HepG2 (cell line): Measurements from ENCODE around the gene COG5. TPM values are rescaled to one million over a fixed set of nuclear protein-coding genes. Genes with fewer than 3 reads are reported as not detected.
A peak's percentile ranks its signal among the peaks of the same experiment; 100 is the strongest.

Source experiments
- ATRX ChIP-seq: sonication (generic); formaldehyde crosslinking; IDR thresholded peaks from 2 replicates; pipeline ENCODE4 v1.4.0; 2020; ENCODE audit warnings: missing genetic modification reagents, borderline replicate concordance
- CBX5 ChIP-seq: sonication (generic); formaldehyde crosslinking; IDR thresholded peaks from 2 replicates; pipeline ENCODE4 v1.4.0; 2020; ENCODE audit warnings: missing genetic modification reagents, borderline replicate concordance
- CEBPZ ChIP-seq: IDR thresholded peaks from 2 replicates; pipeline ENCODE4 v1.6.1; 2012; ENCODE audit warnings: low read length, improper control_type of control experiment
- FOSL1 ChIP-seq: sonication (generic); formaldehyde crosslinking; IDR thresholded peaks from 2 replicates; pipeline ENCODE4 v1.9.0; 2021; ENCODE audit warnings: missing genetic modification reagents, borderline replicate concordance
- GATA4 ChIP-seq: sonication (generic); IDR thresholded peaks from 2 replicates; pipeline ENCODE4 v1.6.1; 2016; ENCODE audit warnings: antibody characterized with exemption, low read depth, borderline replicate concordance
- HDAC1 ChIP-seq: sonication (generic); formaldehyde crosslinking; IDR thresholded peaks from 2 replicates; pipeline ENCODE4 v1.5.1; 2020; ENCODE audit warnings: mild to moderate bottlenecking, missing genetic modification reagents
- JDP2 ChIP-seq: sonication (generic); formaldehyde crosslinking; IDR thresholded peaks from 2 replicates; pipeline ENCODE4 v1.8.1; 2022; ENCODE audit warnings: missing genetic modification reagents, borderline replicate concordance
- NFATC3 ChIP-seq: sonication (generic); formaldehyde crosslinking; IDR thresholded peaks from 2 replicates; pipeline ENCODE4 v1.5.1; 2020; ENCODE audit warnings: mild to moderate bottlenecking, missing genetic modification reagents
- SATB2 ChIP-seq: sonication (generic); formaldehyde crosslinking; IDR thresholded peaks from 2 replicates; pipeline ENCODE4 v1.5.0; 2020; ENCODE audit warnings: missing genetic modification reagents
- TBL1XR1 ChIP-seq: fragments of 150-350 bp; IDR thresholded peaks from 2 replicates; pipeline ENCODE4 v1.6.1; 2014; ENCODE audit warnings: borderline replicate concordance, low read length; ENCODE audit not compliant: partially characterized antibody
- TCF7 ChIP-seq: sonication (generic); IDR thresholded peaks from 2 replicates; pipeline ENCODE4 v1.6.1; 2016; ENCODE audit warnings: antibody characterized with exemption, low read depth
- TCF7L2 ChIP-seq: IDR thresholded peaks from 2 replicates; pipeline ENCODE4 v1.6.1; 2011; ENCODE audit warnings: mild to moderate bottlenecking, low read depth, low read length, moderate library complexity
- TFDP1 ChIP-seq: IDR thresholded peaks from 2 replicates; pipeline ENCODE4 v1.6.1; 2016; ENCODE audit warnings: missing compliant biosample characterization, missing genetic modification reagents, borderline replicate concordance
- ZNF235 ChIP-seq: sonication (generic); formaldehyde crosslinking; IDR thresholded peaks from 2 replicates; pipeline ENCODE4 v1.8.1; 2023; ENCODE audit warnings: mild to moderate bottlenecking, missing genetic modification reagents, borderline replicate concordance
- ZNF501 ChIP-seq: sonication (generic); formaldehyde crosslinking; IDR thresholded peaks from 2 replicates; pipeline ENCODE4 v1.5.1; 2020; ENCODE audit warnings: mild to moderate bottlenecking, moderate library complexity, missing genetic modification reagents
- ZNF709 ChIP-seq: sonication (generic); formaldehyde crosslinking; IDR thresholded peaks from 2 replicates; pipeline ENCODE4 v1.5.0; 2020; ENCODE audit warnings: mild to moderate bottlenecking, missing genetic modification reagents
- ZNF710 ChIP-seq: sonication (generic); formaldehyde crosslinking; IDR thresholded peaks from 2 replicates; pipeline ENCODE4 v1.5.0; 2020; ENCODE audit warnings: mild to moderate bottlenecking, missing genetic modification reagents, borderline replicate concordance
- ZNF776 ChIP-seq: sonication (generic); formaldehyde crosslinking; IDR thresholded peaks from 2 replicates; pipeline ENCODE4 v1.4.0; 2020; ENCODE audit warnings: mild to moderate bottlenecking, missing genetic modification reagents
- ZNF839 ChIP-seq: sonication (generic); formaldehyde crosslinking; IDR thresholded peaks from 2 replicates; pipeline ENCODE4 v1.4.0; 2020; ENCODE audit warnings: missing genetic modification reagents, mild to moderate bottlenecking, borderline replicate concordance
- ZSCAN29 ChIP-seq: sonication (generic); formaldehyde crosslinking; conservative IDR thresholded peaks from 2 replicates; pipeline ENCODE4 v1.4.0; 2020; ENCODE audit warnings: mild to moderate bottlenecking, missing genetic modification reagents
- ZZZ3 ChIP-seq: sonication (generic); formaldehyde crosslinking; IDR thresholded peaks from 2 replicates; pipeline ENCODE4 v1.4.0; 2020; ENCODE audit warnings: missing genetic modification reagents, mild to moderate bottlenecking, borderline replicate concordance
- polyA plus RNA-seq, 8 experiments: library from polyadenylated mRNA; depleted of rRNA in 3 of 8; stranded (reverse) in 7 of 8; unstranded in 1 of 8; fragments of >200 nt; fragmentation: Illumina TruSeq in 4 of 8; extraction: Trizol in 4 of 8; gene quantifications; 2 replicates each; pipeline versions ENCODE4 v1.2.1 to v1.2.3, GENCODE V29; 2011 to 2016; ENCODE audit warnings: low read depth in 4 of 8, missing spikeins in 1 of 8, mixed read lengths in 1 of 8; ENCODE audit not compliant: insufficient read depth in 1 of 8
- total RNA-seq, 5 experiments: library from RNA; depleted of rRNA; stranded (reverse); fragments of >200 nt; fragmentation: Illumina TruSeq; extraction: Trizol; gene quantifications; 2 replicates each; pipeline ENCODE4 v1.2.3, GENCODE V29; 2016; ENCODE audit warnings: low read depth in 1 of 5

COG5 gene
- total and polyA plus RNA-seq, 2 of the 13 experiments (the other 11 are each of a cell fraction or from before 2014, with no cell fraction given): 20.4 to 31.3 TPM

GRCh38 chr7:107579885-107580715, 16.4 kb upstream of the COG5 start, which contains the start of gene BCAP29 (continued):
- TF ChIP-seq CBX5 (CRISPR knock-in tag): no peak
- TF ChIP-seq ZNF839 (CRISPR knock-in tag): no peak
- no peak for TF ChIP-seq CEBPZ
- TF ChIP-seq ZNF776 (CRISPR knock-in tag): peak; percentile 87; the same call in 1 of the 2 replicates
- TF ChIP-seq ZNF501 (CRISPR knock-in tag): no peak
- TF ChIP-seq ATRX: no peak
- TF ChIP-seq TFDP1: peak; percentile 63; the same call in 1 of the 2 replicates
- no peak for TF ChIP-seq NFATC3 (CRISPR knock-in tag)
- TF ChIP-seq TBL1XR1: no peak
- TF ChIP-seq ZNF709 (CRISPR knock-in tag): no peak
- TF ChIP-seq TCF7: no peak
- TF ChIP-seq ZSCAN29 (CRISPR knock-in tag): no peak
- no peak; the same call in 1 of the 2 replicates for TF ChIP-seq ZNF710 (CRISPR knock-in tag)
- TF ChIP-seq SATB2 (CRISPR knock-in tag): no peak
- no peak for TF ChIP-seq ZZZ3 (CRISPR knock-in tag)
- no peak for TF ChIP-seq JDP2 (CRISPR knock-in tag)
- 0 out of 2 replicates have a peak, but pooled peaks have one; percentile 49 for TF ChIP-seq HDAC1
- no peak for TF ChIP-seq FOSL1 (CRISPR knock-in tag)
- no peak for TF ChIP-seq TCF7L2
- no peak for TF ChIP-seq GATA4
- TF ChIP-seq ZNF235 (CRISPR knock-in tag): no peak
